Esophagus squamous epithelium (tissue), 5 donors: ENCODE data around the gene SCMH1. TPM values are rescaled to one million over a fixed set of nuclear protein-coding genes. Genes with fewer than 3 reads are reported as not detected.

Source experiments
- DNase-seq: peaks from one replicate; lab custom pipeline; 2025; lab: John Stamatoyannopoulos, UW
- H3K27ac ChIP-seq, 4 donors: fragments of 200-600 bp; sonication (generic); one replicate each; pipeline ENCODE4 v1.5.1; 2016 to 2019; ENCODE audit warnings: mild to moderate bottlenecking in 1 of 4
- H3K27me3 ChIP-seq, 4 donors: fragments of 200-600 bp; sonication (generic); 1 replicate in 3 of 4; 2 replicates in 1 of 4; pipeline versions ENCODE4 v1.5.1 to v1.6.0; 2017 to 2021; ENCODE audit warnings: antibody characterized with exemption in 1 of 4
- H3K36me3 ChIP-seq, 3 donors: fragments of 200-600 bp; sonication (generic); one replicate each; pipeline ENCODE4 v1.5.1; 2016 to 2019
- H3K4me1 ChIP-seq, 3 donors: fragments of 200-600 bp; sonication (generic); one replicate each; pipeline ENCODE4 v1.5.1; 2017 to 2019
- H3K4me3 ChIP-seq, 4 donors: fragments of 200-600 bp; sonication (generic); 1 replicate in 3 of 4; 2 replicates in 1 of 4; pipeline ENCODE4 v1.5.1; 2016 to 2019; ENCODE audit warnings: mild to moderate bottlenecking in 2 of 4, moderate library complexity in 1 of 4
- H3K9me3 ChIP-seq, 3 donors: fragments of 200-600 bp; sonication (generic); one replicate each; pipeline ENCODE4 v1.5.1; 2016 to 2019
- POLR2A ChIP-seq, 4 donors: fragments of 450-650 bp; IDR thresholded peaks; one replicate each; pipeline ENCODE4 v1.6.1; 2017; ENCODE audit warnings: antibody characterized with exemption in 4 of 4, mild to moderate bottlenecking in 4 of 4, moderate library complexity in 3 of 4
- WGBS, 2 donors: methylation state at CpG; one replicate each; pipeline ENCODE4 v1.1.5; 2018; 5-methylcytosine and 5-hydroxymethylcytosine counted together
- intact Hi-C: fragments of 100-400 bp; cut with DNase I; formaldehyde crosslinking; loops from one replicate; pipeline ENCODE4 v1.15.0; 2022
- total RNA-seq, 4 donors: library from RNA; depleted of rRNA; stranded (reverse); fragments of >200 nt; gene quantifications; one replicate each; pipeline ENCODE4 v1.1.0, GENCODE V29; 2016
- TF ChIP-seq, protein P1 (sequence below), 6 experiments: fragments of 450-650 bp in 4 of 6; fragments of 200-600 bp in 2 of 6; sonication (generic) in 2 of 6; IDR thresholded peaks; one replicate each; pipeline ENCODE4 v1.5.1; 2016 to 2019; ENCODE audit warnings: antibody characterized with exemption in 6 of 6, mild to moderate bottlenecking in 4 of 6, moderate library complexity in 4 of 6
- donor health status: DM: yes; HTN: yes; CAD: no.

Gene SCMH1
- total RNA-seq = 10 to 100 TPM in 3 of 4 donors, 1 to 10 TPM in 1; 4.4 to 46.9 (median 16.3) TPM

DNA sequence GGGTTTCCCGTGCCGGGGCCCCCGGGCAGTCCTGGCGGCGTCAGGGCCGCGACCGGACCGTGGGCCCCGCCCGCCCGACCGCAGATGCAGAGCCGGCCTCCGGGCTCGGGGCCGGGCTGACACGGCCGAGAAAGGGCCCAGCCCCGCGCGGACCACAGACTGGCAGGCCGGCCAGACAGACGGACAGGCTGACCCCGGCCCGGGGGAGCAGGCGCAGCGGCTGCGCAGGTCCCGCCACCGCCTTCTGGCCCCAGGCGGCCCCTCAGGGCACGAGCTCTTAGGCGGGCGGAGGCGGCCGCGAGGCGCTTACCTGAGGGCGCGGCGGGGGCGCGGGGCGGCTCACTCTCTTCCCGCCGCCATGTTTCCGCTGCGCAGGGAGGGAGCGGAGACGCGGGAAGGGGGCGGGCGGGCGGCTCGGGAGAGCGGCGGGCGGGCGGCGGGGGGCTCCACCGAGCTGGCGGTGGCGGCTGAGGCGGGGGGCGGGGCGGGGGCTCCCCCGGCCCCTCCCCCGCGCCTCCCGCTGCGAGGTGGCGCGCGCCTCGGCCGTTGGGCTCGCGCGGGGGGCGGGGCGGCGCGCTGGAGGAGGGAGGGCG, at the start of gene SCMH1:
Gene SCMH1, minus strand, starts transcription at position 558 of the 593 bp plus-strand sequence. CDS start 56,173 bp downstream, outside the sequence.
- no peak for DNase-seq
- no peaks in the 10 kb centered on the region for H3K9me3 ChIP-seq
- peak within 1 kb of the TSS; percentile 66 to 98 (median 94) for H3K4me3 ChIP-seq
- no peaks in the 10 kb centered on the region for H3K27me3 ChIP-seq
- H3K27ac ChIP-seq = peak within 1 kb of the TSS; percentile 88 to 97 (median 94)
- no peaks in the 10 kb centered on the region for H3K36me3 ChIP-seq
- no CpG with 5 or more reads among the region's 85 CpGs for WGBS, 2 donors
- intact Hi-C loops = no loop called here
- H3K4me1 ChIP-seq = peaks cover 0 to 42% (median 7%) of the 10 kb centered on the region in 3 donors
- peak in 1 of 4 donors; percentile 3 for TF ChIP-seq POLR2A (IDR thresholded peaks at IDR 0.05)
- TF ChIP-seq, protein P1, sequence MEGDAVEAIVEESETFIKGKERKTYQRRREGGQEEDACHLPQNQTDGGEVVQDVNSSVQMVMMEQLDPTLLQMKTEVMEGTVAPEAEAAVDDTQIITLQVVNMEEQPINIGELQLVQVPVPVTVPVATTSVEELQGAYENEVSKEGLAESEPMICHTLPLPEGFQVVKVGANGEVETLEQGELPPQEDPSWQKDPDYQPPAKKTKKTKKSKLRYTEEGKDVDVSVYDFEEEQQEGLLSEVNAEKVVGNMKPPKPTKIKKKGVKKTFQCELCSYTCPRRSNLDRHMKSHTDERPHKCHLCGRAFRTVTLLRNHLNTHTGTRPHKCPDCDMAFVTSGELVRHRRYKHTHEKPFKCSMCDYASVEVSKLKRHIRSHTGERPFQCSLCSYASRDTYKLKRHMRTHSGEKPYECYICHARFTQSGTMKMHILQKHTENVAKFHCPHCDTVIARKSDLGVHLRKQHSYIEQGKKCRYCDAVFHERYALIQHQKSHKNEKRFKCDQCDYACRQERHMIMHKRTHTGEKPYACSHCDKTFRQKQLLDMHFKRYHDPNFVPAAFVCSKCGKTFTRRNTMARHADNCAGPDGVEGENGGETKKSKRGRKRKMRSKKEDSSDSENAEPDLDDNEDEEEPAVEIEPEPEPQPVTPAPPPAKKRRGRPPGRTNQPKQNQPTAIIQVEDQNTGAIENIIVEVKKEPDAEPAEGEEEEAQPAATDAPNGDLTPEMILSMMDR (IDR thresholded peaks at IDR 0.05) = no peak

GRCh38 chr1:41291195-41291594, 49.1 kb upstream of the SCMH1 start:
- H3K36me3 ChIP-seq = no peaks in the 10 kb centered on the region
- no peak overlapping the region for H3K4me3 ChIP-seq
- intact Hi-C loops = no loop called here
- no peaks in the 10 kb centered on the region for H3K4me1 ChIP-seq
- DNase-seq = no peak
- no peak for TF ChIP-seq POLR2A (IDR thresholded peaks at IDR 0.05)
- TF ChIP-seq, protein P1 (IDR thresholded peaks at IDR 0.05) = no peak
- no peak overlapping the region for H3K27ac ChIP-seq
- no peaks in the 10 kb centered on the region for H3K9me3 ChIP-seq
- H3K27me3 ChIP-seq = peaks cover 0 to 67% (median 0%) of the 10 kb centered on the region in 4 donors
- 80 to 81% methylated on average over 4 to 5 of the region's 5 CpGs for WGBS, 2 donors

- H3K4me3 ChIP-seq = no peak overlapping the region
- H3K27ac ChIP-seq = no peak overlapping the region
- H3K27me3 ChIP-seq = peaks cover 0 to 68% (median 0%) of the 10 kb centered on the region in 4 donors
- H3K9me3 ChIP-seq = no peaks in the 10 kb centered on the region
- 92 to 100% methylated on average over 5 of the region's 5 CpGs for WGBS, 2 donors
- no peaks in the 10 kb centered on the region for H3K36me3 ChIP-seq
- intact Hi-C loops = no loop called here
- TF ChIP-seq POLR2A (IDR thresholded peaks at IDR 0.05) = no peak
- TF ChIP-seq, protein P1 (IDR thresholded peaks at IDR 0.05) = no peak
- no peaks in the 10 kb centered on the region for H3K4me1 ChIP-seq
- DNase-seq = no peak
Measured at GRCh38 chr1:41289196-41289595, 47.1 kb upstream of the SCMH1 start.

DNA sequence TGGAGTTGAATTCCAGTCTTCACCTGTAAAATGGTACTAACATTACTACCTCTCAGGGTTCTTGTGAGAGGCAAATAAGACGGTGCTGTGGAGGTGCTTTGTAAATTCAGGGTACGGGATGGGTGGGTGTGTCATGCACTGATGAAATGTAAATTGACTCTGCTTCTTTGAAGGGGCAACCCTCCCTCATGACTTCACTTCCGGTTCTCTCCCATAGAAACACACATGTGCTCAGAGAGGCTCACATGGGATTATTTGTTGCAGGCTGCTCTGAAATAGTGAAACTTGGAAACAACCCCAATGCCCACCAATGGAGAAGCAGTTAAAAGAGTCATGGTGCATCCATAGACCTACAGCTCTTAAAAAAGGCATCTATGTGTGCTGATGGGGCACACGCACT, 44.9 kb upstream of the SCMH1 start:
- Histone ChIP-seq H3K9me3 (no peaks in the 10 kb centered on the region), H3K4me1 (peaks cover 0 to 14% (median 0%) of the 10 kb centered on the region in 3 donors), H3K27ac (no peak overlapping the region), H3K27me3 (peaks cover 0 to 86% (median 0%) of the 10 kb centered on the region in 4 donors), H3K4me3 (no peak overlapping the region), H3K36me3 (no peaks in the 10 kb centered on the region)
- DNase-seq = no peak
- 67 to 74% methylated on average over 3 to 4 of the region's 4 CpGs for WGBS, 2 donors
- TF ChIP-seq, protein P1 (IDR thresholded peaks at IDR 0.05) = no peak
- TF ChIP-seq POLR2A (IDR thresholded peaks at IDR 0.05) = no peak
- intact Hi-C loops = no loop called here

DNA sequence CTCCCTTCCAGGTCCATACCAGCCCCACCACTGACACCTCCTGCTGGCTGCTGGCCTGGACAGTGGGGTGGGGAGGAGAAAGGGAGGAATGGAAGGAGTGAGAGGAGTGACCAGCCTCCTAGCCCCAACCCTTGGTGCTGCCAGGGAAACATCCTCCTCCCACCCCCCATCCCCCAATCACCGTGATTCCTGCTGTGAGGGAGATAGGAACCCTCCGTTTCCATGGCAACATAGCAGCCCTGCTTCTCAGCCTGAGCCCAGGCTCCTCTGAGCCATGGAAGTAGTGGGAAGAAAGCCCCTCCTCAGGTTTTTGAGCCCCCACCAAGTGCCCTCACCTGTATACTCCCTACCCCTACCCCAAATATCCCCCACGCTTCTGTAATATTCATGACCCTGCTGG, 44.4 kb upstream of the SCMH1 start:
- 40 to 71% methylated on average over 2 to 3 of the region's 3 CpGs for WGBS, 2 donors
- Histone ChIP-seq H3K4me3 (no peak overlapping the region), H3K36me3 (no peaks in the 10 kb centered on the region), H3K9me3 (no peaks in the 10 kb centered on the region), H3K4me1 (peaks cover 0 to 14% (median 0%) of the 10 kb centered on the region in 3 donors), H3K27ac (no peak overlapping the region), H3K27me3 (peaks cover 0 to 88% (median 0%) of the 10 kb centered on the region in 4 donors)
- DNase-seq = no peak
- intact Hi-C loops = no loop called here
- TF ChIP-seq, protein P1 (IDR thresholded peaks at IDR 0.05) = no peak
- TF ChIP-seq POLR2A (IDR thresholded peaks at IDR 0.05) = no peak
